AG09309 (cell line): ENCODE data around the gene B3GNT9.

Experiments
- DNase-seq: peaks from one replicate; pipeline ENCODE4 v3.0.0-alpha.2; 2010; ENCODE audit warnings: low read depth
- H3K4me3 ChIP-seq: 2 replicates; pipeline ENCODE4 v1.5.1; 2011; ENCODE audit warnings: mild to moderate bottlenecking, low read depth, low read length, moderate library complexity; ENCODE audit not compliant: control insufficient read depth
- CTCF ChIP-seq: IDR thresholded peaks from 2 replicates; pipeline ENCODE4 v1.5.1; 2011; ENCODE audit warnings: mild to moderate bottlenecking, low read depth, low read length, inconsistent platforms; ENCODE audit not compliant: insufficient read depth, control insufficient read depth; ENCODE audit errors: missing control alignments

B3GNT9 gene

GRCh38 chr16:67182288-67182687, 31.5 kb upstream of the B3GNT9 start:
- DNase-seq = no peak

GRCh38 chr16:67181346-67181745, 30.5 kb upstream of the B3GNT9 start:
- peak; percentile 52 for DNase-seq
- TF ChIP-seq CTCF = no peak
- no peak overlapping the region for H3K4me3 ChIP-seq

More at GRCh38 chr16:67182288-67182687, 31.5 kb upstream of the B3GNT9 start:
- TF ChIP-seq CTCF = no peak
- H3K4me3 ChIP-seq = no peak overlapping the region

GRCh38 chr16:67180166-67180565, 29.4 kb upstream of the B3GNT9 start:
- no peak for DNase-seq
- no peak for TF ChIP-seq CTCF
- no peak overlapping the region for H3K4me3 ChIP-seq

- TF ChIP-seq CTCF = no peak
- H3K4me3 ChIP-seq = no peak overlapping the region
- no peak for DNase-seq
Observed at GRCh38 chr16:67179421-67180080, 28.8 kb upstream of the B3GNT9 start.

- H3K4me3 ChIP-seq = peak overlapping the region; percentile 26
- no peak for TF ChIP-seq CTCF
- DNase-seq = no peak
Observed at GRCh38 chr16:67177743-67178699, 27.2 kb upstream of the B3GNT9 start.

- DNase-seq = no peak
- TF ChIP-seq CTCF = no peak
- H3K4me3 ChIP-seq = no peak overlapping the region
Observed at GRCh38 chr16:67176662-67177061, 25.9 kb upstream of the B3GNT9 start.
